Fibroblast of lung (primary cell): ENCODE data around the gene KRTAP10-5. TPM values are rescaled to one million over a fixed set of nuclear protein-coding genes. Genes with fewer than 3 reads are reported as not detected.

ENCODE experiments used
- DNase-seq, 2 donors: peaks; one replicate each; pipeline versions ENCODE4 v3.0.0 to v3.0.0-alpha.2; 2010; ENCODE audit warnings: low read depth in 2 of 2
- H2AFZ ChIP-seq: 2 replicates; pipeline ENCODE4 v1.5.1; 2012; ENCODE audit warnings: low read length, control low read depth, inconsistent platforms
- H3K27ac ChIP-seq: 2 replicates; pipeline ENCODE4 v1.5.1; 2011; ENCODE audit warnings: low read length, control low read depth; ENCODE audit not compliant: insufficient read depth
- H3K27me3 ChIP-seq: 2 replicates; pipeline ENCODE4 v1.5.1; 2011; ENCODE audit warnings: mild to moderate bottlenecking, low read length; ENCODE audit not compliant: control insufficient read depth, insufficient read depth
- H3K36me3 ChIP-seq: 2 replicates; pipeline ENCODE4 v1.5.1; 2011; ENCODE audit warnings: low read length; ENCODE audit not compliant: control insufficient read depth, insufficient read depth
- H3K4me1 ChIP-seq: 2 replicates; pipeline ENCODE4 v1.5.1; 2011; ENCODE audit warnings: low read length; ENCODE audit not compliant: control insufficient read depth, insufficient read depth; ENCODE audit errors: extremely low read depth
- H3K4me2 ChIP-seq: 2 replicates; pipeline ENCODE4 v1.5.1; 2011; ENCODE audit warnings: low read length, control low read depth; ENCODE audit not compliant: insufficient read depth; ENCODE audit errors: extremely low read depth
- H3K4me3 ChIP-seq, 4 experiments: fragments of 200-600 bp in 1 of 4; sonication (generic) in 1 of 4; replicated peaks in 1 of 4; 2 replicates each; pipeline ENCODE4 v1.5.1; 2011 to 2016; ENCODE audit warnings: low read length in 4 of 4, low read depth in 3 of 4, mild to moderate bottlenecking in 3 of 4, control low read depth in 2 of 4, inconsistent platforms in 1 of 4, mixed read lengths in 1 of 4; ENCODE audit not compliant: insufficient read depth in 1 of 4; ENCODE audit errors: control extremely low read depth in 1 of 4
- H3K79me2 ChIP-seq: 2 replicates; pipeline ENCODE4 v1.5.1; 2012; ENCODE audit warnings: mild to moderate bottlenecking, low read length, inconsistent platforms; ENCODE audit not compliant: control insufficient read depth, insufficient read depth
- H3K9ac ChIP-seq: 2 replicates; pipeline ENCODE4 v1.5.1; 2011; ENCODE audit warnings: mild to moderate bottlenecking, low read length, control low read depth; ENCODE audit not compliant: insufficient read depth
- H3K9me3 ChIP-seq: 2 replicates; pipeline ENCODE4 v1.5.1; 2012; ENCODE audit warnings: low read depth, low read length; ENCODE audit not compliant: control insufficient read depth, insufficient read depth
- H4K20me1 ChIP-seq: 2 replicates; pipeline ENCODE4 v1.5.1; 2011; ENCODE audit warnings: low read length; ENCODE audit not compliant: control insufficient read depth, insufficient read depth; ENCODE audit errors: extremely low read depth
- EZH2 ChIP-seq: IDR thresholded peaks from 2 replicates; pipeline ENCODE4 v1.5.1; 2012; ENCODE audit warnings: low read length, control low read depth, mild to moderate bottlenecking; ENCODE audit errors: missing control alignments
- polyA plus RNA-seq, 2 donors: library from polyadenylated mRNA; depleted of rRNA in 1 of 2; stranded (reverse) in 1 of 2; unstranded in 1 of 2; fragments of >200 nt; gene quantifications; 2 replicates each; pipeline ENCODE4 v1.2.1, GENCODE V29; 2011 to 2012; ENCODE audit warnings: missing spikeins in 1 of 2
- total RNA-seq: library from RNA; depleted of rRNA; stranded (reverse); fragments of >200 nt; gene quantifications from 2 replicates; pipeline ENCODE4 v1.2.1, GENCODE V29; 2014
- TF ChIP-seq, protein P1 (sequence below), 2 donors: IDR thresholded peaks in 1 of 2; conservative IDR thresholded peaks in 1 of 2; 1 replicate in 1 of 2; 2 replicates in 1 of 2; pipeline ENCODE4 v1.5.1; 2011 to 2012; ENCODE audit warnings: low read length in 2 of 2, control low read depth in 1 of 2, inconsistent platforms in 1 of 2, low read depth in 1 of 2, mild to moderate bottlenecking in 1 of 2

Gene KRTAP10-5
- total and polyA plus RNA-seq, 2 donors (not counting 1 experiment from before 2014, with no cell fraction given), result not detected

DNA sequence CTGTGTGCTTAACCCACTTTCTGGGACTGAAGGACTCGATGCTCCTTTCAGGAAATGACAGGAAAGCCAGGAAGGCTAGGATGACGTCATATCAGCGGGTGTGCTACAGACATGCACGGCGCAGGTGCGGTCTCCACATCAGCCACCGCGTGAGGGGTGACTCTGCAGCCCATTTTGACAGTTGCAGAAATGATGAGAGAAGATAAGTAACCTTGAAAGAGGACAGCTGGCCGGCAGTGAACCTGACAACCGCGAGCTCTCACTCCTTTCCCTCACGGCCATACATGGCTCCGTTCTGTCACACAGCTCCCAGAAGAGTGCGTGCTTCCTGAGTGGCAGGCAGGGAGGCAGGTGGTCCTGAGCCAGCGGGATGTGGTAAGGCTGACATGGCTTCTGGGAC lies 1.7 kb upstream of the KRTAP10-5 start:
- Histone ChIP-seq H3K9me3 (no peaks in the 10 kb centered on the region), H4K20me1 (no peaks in the 10 kb centered on the region), H3K4me2 (no peak overlapping the region), H2AFZ (no peak overlapping the region), H3K4me3 (no peak overlapping the region), H3K27ac (no peak overlapping the region), H3K4me1 (no peaks in the 10 kb centered on the region), H3K79me2 (no peaks in the 10 kb centered on the region), H3K27me3 (no peaks in the 10 kb centered on the region), H3K36me3 (no peaks in the 10 kb centered on the region), H3K9ac (no peak overlapping the region)
- TF ChIP-seq, protein P1, sequence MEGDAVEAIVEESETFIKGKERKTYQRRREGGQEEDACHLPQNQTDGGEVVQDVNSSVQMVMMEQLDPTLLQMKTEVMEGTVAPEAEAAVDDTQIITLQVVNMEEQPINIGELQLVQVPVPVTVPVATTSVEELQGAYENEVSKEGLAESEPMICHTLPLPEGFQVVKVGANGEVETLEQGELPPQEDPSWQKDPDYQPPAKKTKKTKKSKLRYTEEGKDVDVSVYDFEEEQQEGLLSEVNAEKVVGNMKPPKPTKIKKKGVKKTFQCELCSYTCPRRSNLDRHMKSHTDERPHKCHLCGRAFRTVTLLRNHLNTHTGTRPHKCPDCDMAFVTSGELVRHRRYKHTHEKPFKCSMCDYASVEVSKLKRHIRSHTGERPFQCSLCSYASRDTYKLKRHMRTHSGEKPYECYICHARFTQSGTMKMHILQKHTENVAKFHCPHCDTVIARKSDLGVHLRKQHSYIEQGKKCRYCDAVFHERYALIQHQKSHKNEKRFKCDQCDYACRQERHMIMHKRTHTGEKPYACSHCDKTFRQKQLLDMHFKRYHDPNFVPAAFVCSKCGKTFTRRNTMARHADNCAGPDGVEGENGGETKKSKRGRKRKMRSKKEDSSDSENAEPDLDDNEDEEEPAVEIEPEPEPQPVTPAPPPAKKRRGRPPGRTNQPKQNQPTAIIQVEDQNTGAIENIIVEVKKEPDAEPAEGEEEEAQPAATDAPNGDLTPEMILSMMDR (conservative IDR thresholded peaks at IDR 0.05 in 1 of 2, IDR thresholded peaks at IDR 0.05 in 1 of 2; ENCODE audit: low read depth in 1 of 2, low read length in 2 of 2), result no peak
- no peak for TF ChIP-seq EZH2
- DNase-seq, result no peak

DNA sequence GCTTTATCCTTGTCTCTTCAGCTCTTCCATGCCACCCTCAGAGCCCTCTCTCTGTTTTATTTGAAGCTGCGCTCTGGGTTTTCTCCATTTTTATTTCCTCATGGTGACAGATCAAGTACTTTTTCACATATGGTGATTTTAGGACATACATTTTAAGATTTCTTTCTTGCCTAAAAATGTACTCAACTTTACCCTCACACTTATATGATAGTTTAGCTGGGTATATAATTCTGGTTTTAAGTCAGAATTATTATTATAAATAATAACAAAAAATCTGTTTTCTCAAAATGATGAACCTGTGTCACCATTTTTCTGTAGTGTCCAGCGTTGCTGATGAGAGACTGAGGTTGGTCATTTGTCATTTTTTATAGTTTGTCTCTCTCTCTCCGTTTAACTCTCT lies 754 bp upstream of the KRTAP10-5 start:
- no peaks in the 10 kb centered on the region for H3K4me1 ChIP-seq
- no peak for DNase-seq
- no peaks in the 10 kb centered on the region for H3K9me3 ChIP-seq
- no peak overlapping the region for H3K4me3 ChIP-seq
- H3K36me3 ChIP-seq, result no peaks in the 10 kb centered on the region
- no peaks in the 10 kb centered on the region for H3K27me3 ChIP-seq
- no peak for TF ChIP-seq EZH2
- TF ChIP-seq, protein P1 (conservative IDR thresholded peaks at IDR 0.05 in 1 of 2, IDR thresholded peaks at IDR 0.05 in 1 of 2; ENCODE audit: low read depth in 1 of 2, low read length in 2 of 2), result no peak
- no peak overlapping the region for H3K4me2 ChIP-seq
- no peak overlapping the region for H3K9ac ChIP-seq
- no peaks in the 10 kb centered on the region for H4K20me1 ChIP-seq
- H3K79me2 ChIP-seq, result no peaks in the 10 kb centered on the region
- no peak overlapping the region for H3K27ac ChIP-seq
- no peak overlapping the region for H2AFZ ChIP-seq

- H3K4me1 ChIP-seq, result no peaks in the 10 kb centered on the region
These were observed 615 bp downstream of the KRTAP10-5 start for GRCh38 chr21:44579833-44580144.

More at GRCh38 chr21:44579833-44580144, 615 bp downstream of the KRTAP10-5 start:
- H3K27me3 ChIP-seq, result no peaks in the 10 kb centered on the region
- no peaks in the 10 kb centered on the region for H3K9me3 ChIP-seq
- H3K9ac ChIP-seq, result no peak overlapping the region
- no peak overlapping the region for H2AFZ ChIP-seq
- TF ChIP-seq EZH2, result no peak
- TF ChIP-seq, protein P1 (conservative IDR thresholded peaks at IDR 0.05 in 1 of 2, IDR thresholded peaks at IDR 0.05 in 1 of 2; ENCODE audit: low read depth in 1 of 2, low read length in 2 of 2), result no peak
- no peaks in the 10 kb centered on the region for H3K79me2 ChIP-seq
- no peaks in the 10 kb centered on the region for H3K36me3 ChIP-seq
- no peaks in the 10 kb centered on the region for H4K20me1 ChIP-seq
- H3K27ac ChIP-seq, result no peak overlapping the region
- no peak overlapping the region for H3K4me3 ChIP-seq
- no peak for DNase-seq
- H3K4me2 ChIP-seq, result no peak overlapping the region
